Caco-2 (cell line): ENCODE results near the gene NDFIP2. TPM values are rescaled to one million over a fixed set of nuclear protein-coding genes. Genes with fewer than 3 reads are reported as not detected.

Experiments used
- BruUV-seq: library from RNA; stranded (reverse); fragments of 400-500 nt; replicated peaks from 2 replicates; lab custom pipeline; 2021; lab: Mats Ljungman, UMichigan
- CTCF ChIA-PET: fragments of 300-600 bp; sonication (Branson Sonifier 250); formaldehyde crosslinking; loops from one replicate; lab custom pipeline; 2022; ENCODE audit warnings: antibody characterized with exemption; lab: Charles Lee
- POLR2A ChIA-PET: fragments of 300-600 bp; sonication (Branson Sonifier 250); formaldehyde crosslinking; loops from one replicate; lab custom pipeline; 2022; ENCODE audit warnings: antibody characterized with exemption; lab: Charles Lee
- DNase-seq, 2 experiments: peaks; one replicate each; pipeline versions ENCODE4 v3.0.0 to v3.0.0-alpha.2; 2020 to 2022
- H3K27me3 ChIP-seq: replicated peaks from 2 replicates; pipeline ENCODE4 v1.6.0; 2011; ENCODE audit warnings: low read length; ENCODE audit not compliant: control insufficient read depth, insufficient read depth
- H3K36me3 ChIP-seq: 2 replicates; pipeline ENCODE4 v1.5.1; 2011; ENCODE audit warnings: low read length; ENCODE audit not compliant: control insufficient read depth, insufficient read depth
- H3K4me1 ChIP-seq: fragments of 250-450 bp; sonication (Bioruptor Pico); 2 replicates; pipeline ENCODE4 v1.5.1; 2020; ENCODE audit warnings: mild to moderate bottlenecking
- H3K4me3 ChIP-seq: 2 replicates; pipeline ENCODE4 v1.5.1; 2011; ENCODE audit warnings: low read depth, mild to moderate bottlenecking, control low read depth, low read length
- H3K9me3 ChIP-seq: fragments of 250-450 bp; sonication (Bioruptor Pico); 2 replicates; pipeline ENCODE4 v1.5.1; 2020; ENCODE audit warnings: mild to moderate bottlenecking, moderate library complexity
- H3K27ac Mint-ChIP-seq: one replicate; pipeline ENCODE4 v1.8.0; 2022; ENCODE audit warnings: mixed read lengths; ENCODE audit not compliant: unreplicated experiment
- H3K27me3 Mint-ChIP-seq: one replicate; pipeline ENCODE4 v1.8.0; 2022; ENCODE audit warnings: mixed read lengths; ENCODE audit not compliant: insufficient read depth, unreplicated experiment
- H3K36me3 Mint-ChIP-seq: one replicate; pipeline ENCODE4 v1.8.0; 2022; ENCODE audit warnings: mild to moderate bottlenecking, mixed read lengths; ENCODE audit not compliant: insufficient read depth, unreplicated experiment
- H3K4me1 Mint-ChIP-seq: one replicate; pipeline ENCODE4 v1.8.0; 2022; ENCODE audit warnings: low read depth, mixed read lengths; ENCODE audit not compliant: unreplicated experiment
- H3K4me3 Mint-ChIP-seq: one replicate; pipeline ENCODE4 v1.8.0; 2022; ENCODE audit warnings: mild to moderate bottlenecking, moderate library complexity, mixed read lengths; ENCODE audit not compliant: unreplicated experiment
- H3K9me3 Mint-ChIP-seq: one replicate; pipeline ENCODE4 v1.8.0; 2022; ENCODE audit warnings: mixed read lengths; ENCODE audit not compliant: unreplicated experiment
- CTCF ChIP-seq, 2 experiments: fragments of 200-600 bp in 1 of 2; IDR thresholded peaks; 1 replicate in 1 of 2; 2 replicates in 1 of 2; pipeline versions ENCODE4 v1.5.1 to v1.8.0; 2011 to 2022; ENCODE audit warnings: antibody characterized with exemption in 1 of 2, control low read depth in 1 of 2, inconsistent platforms in 1 of 2, low read depth in 1 of 2, low read length in 1 of 2, mild to moderate bottlenecking in 1 of 2, moderate library complexity in 1 of 2; ENCODE audit not compliant: insufficient read depth in 1 of 2, severe bottlenecking in 1 of 2, unreplicated experiment in 1 of 2
- intact Hi-C: fragments of 100-400 bp; cut with micrococcal nuclease; formaldehyde crosslinking; loops from one replicate; pipeline ENCODE4 v1.10.0; 2022; ENCODE audit not compliant: unreplicated experiment
- total RNA-seq: library from RNA; stranded (reverse); gene quantifications from 2 replicates; pipeline ENCODE4 v1.2.3, GENCODE V29; 2022

The NDFIP2 gene
- total RNA-seq, 1 experiment from 2014 or later, result 61.2 TPM

- intact Hi-C loops, result no loop called here
- H3K36me3 Mint-ChIP-seq, result no peaks in the 10 kb centered on the region
- H3K9me3 Mint-ChIP-seq, result peaks cover under 1% of the 10 kb centered on the region
- H3K4me1 ChIP-seq, result no peaks in the 10 kb centered on the region
- no peaks in the 10 kb centered on the region for H3K4me1 Mint-ChIP-seq
- no peaks in the 10 kb centered on the region for H3K27me3 ChIP-seq
- DNase-seq, result no peak
- no peaks in the 10 kb centered on the region for H3K27me3 Mint-ChIP-seq
- ChIA-PET POLR2A (no interaction called here), CTCF (no interaction called here)
- H3K4me3 ChIP-seq, result no peak overlapping the region
- H3K4me3 Mint-ChIP-seq, result no peak overlapping the region
- no TSS peak for BruUV-seq
- H3K36me3 ChIP-seq, result no peaks in the 10 kb centered on the region
- H3K27ac Mint-ChIP-seq, result no peak overlapping the region
- H3K9me3 ChIP-seq, result no peaks in the 10 kb centered on the region
- TF ChIP-seq CTCF (IDR thresholded peaks at IDR 0.05; ENCODE audit: insufficient read depth in 1 of 2, low read depth in 1 of 2, low read length in 1 of 2, severe bottlenecking in 1 of 2, unreplicated experiment in 1 of 2), result no peak
Observed at GRCh38 chr13:79602936-79603335, 122.0 kb downstream of the NDFIP2 start.

DNA sequence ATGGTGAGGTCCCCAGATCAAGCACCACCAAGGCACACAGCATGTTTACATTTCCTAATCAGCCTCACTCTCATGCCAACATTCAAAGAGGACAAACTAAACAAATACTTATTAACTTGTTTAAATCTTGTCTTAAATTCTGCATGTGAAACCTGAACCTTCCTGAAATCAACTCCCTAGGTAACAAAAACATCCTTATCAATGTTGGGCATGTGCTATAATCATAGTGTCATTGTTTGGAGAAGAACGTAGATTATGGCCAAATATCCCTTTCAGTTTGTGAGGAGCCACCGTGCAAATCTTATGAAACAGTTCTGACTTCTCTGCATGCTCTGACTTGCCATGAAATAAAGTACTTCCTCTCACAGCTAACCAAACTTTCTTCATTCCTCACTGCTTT, 123.8 kb downstream of the NDFIP2 start:
- no TSS peak for BruUV-seq
- Mint-ChIP-seq H3K36me3 (no peaks in the 10 kb centered on the region), H3K9me3 (peaks cover 9% of the 10 kb centered on the region), H3K27me3 (no peaks in the 10 kb centered on the region), H3K4me1 (no peaks in the 10 kb centered on the region), H3K4me3 (no peak overlapping the region), H3K27ac (no peak overlapping the region)
- Histone ChIP-seq H3K36me3 (no peaks in the 10 kb centered on the region), H3K4me1 (no peaks in the 10 kb centered on the region), H3K9me3 (no peaks in the 10 kb centered on the region), H3K27me3 (no peaks in the 10 kb centered on the region), H3K4me3 (no peak overlapping the region)
- POLR2A ChIA-PET, result no interaction called here
- intact Hi-C loops, result no loop called here
- DNase-seq, result no peak
- TF ChIP-seq CTCF (IDR thresholded peaks at IDR 0.05; ENCODE audit: insufficient read depth in 1 of 2, low read depth in 1 of 2, low read length in 1 of 2, severe bottlenecking in 1 of 2, unreplicated experiment in 1 of 2), result no peak
- CTCF ChIA-PET, result no interaction called here

Other genes with a start within 250 kb of the NDFIP2 start
- 57.4 and 60.4 TPM in 2 replicates for gene RBM26, start 74.9 kb upstream of the NDFIP2 start, total RNA-seq